PC-9 (cell line): ENCODE results near the gene DYNLRB2. TPM values are rescaled to one million over a fixed set of nuclear protein-coding genes. Genes with fewer than 3 reads are reported as not detected.

Experiments used
- BruUV-seq: library from RNA; stranded (reverse); fragments of 400-500 nt; replicated peaks from 2 replicates; lab custom pipeline; 2021; lab: Mats Ljungman, UMichigan
- CTCF ChIA-PET: fragments of 300-600 bp; sonication (Branson Sonifier 250); formaldehyde crosslinking; loops from one replicate; lab custom pipeline; 2022; ENCODE audit warnings: antibody characterized with exemption; lab: Charles Lee
- POLR2A ChIA-PET: fragments of 300-600 bp; sonication (Branson Sonifier 250); formaldehyde crosslinking; loops from one replicate; lab custom pipeline; 2022; ENCODE audit warnings: antibody characterized with exemption; ENCODE audit not compliant: unreplicated experiment; lab: Charles Lee
- DNase-seq, 2 experiments: peaks; one replicate each; pipeline versions ENCODE4 v3.0.0 to v3.0.0-alpha.2; 2015 to 2022; ENCODE audit warnings: mixed read lengths in 1 of 2
- H2AFZ ChIP-seq: fragments of 200-600 bp; sonication (generic); 2 replicates; pipeline ENCODE4 v1.8.1; 2017; ENCODE audit warnings: antibody characterized with exemption
- H3F3A ChIP-seq: fragments of 200-600 bp; sonication (generic); 2 replicates; pipeline ENCODE4 v1.8.1; 2017; ENCODE audit warnings: antibody characterized with exemption, mild to moderate bottlenecking, low read depth; ENCODE audit not compliant: insufficient read depth
- H3K27ac ChIP-seq: fragments of 200-600 bp; sonication (generic); 2 replicates; pipeline ENCODE4 v1.6.1; 2016; ENCODE audit warnings: mixed run types
- H3K27me3 ChIP-seq: fragments of 200-600 bp; sonication (generic); 2 replicates; pipeline ENCODE4 v1.6.1; 2016; ENCODE audit warnings: low read depth, mixed run types; ENCODE audit not compliant: insufficient read depth
- H3K36me3 ChIP-seq: fragments of 200-600 bp; sonication (generic); 2 replicates; pipeline ENCODE4 v1.6.1; 2016; ENCODE audit warnings: low read depth, mixed run types
- H3K4me1 ChIP-seq: fragments of 200-600 bp; sonication (generic); replicated peaks from 2 replicates; pipeline ENCODE4 v1.6.1; 2016; ENCODE audit warnings: mixed run types; ENCODE audit not compliant: insufficient read depth
- H3K4me2 ChIP-seq: fragments of 200-600 bp; sonication (generic); 2 replicates; pipeline ENCODE4 v1.6.1; 2017; ENCODE audit warnings: mixed run types
- H3K4me3 ChIP-seq: fragments of 200-600 bp; sonication (generic); 2 replicates; pipeline ENCODE4 v1.6.1; 2016; ENCODE audit warnings: mixed run types
- H3K79me2 ChIP-seq: fragments of 200-600 bp; sonication (generic); 2 replicates; pipeline ENCODE4 v1.6.1; 2017; ENCODE audit warnings: low read depth, mixed run types
- H3K9me2 ChIP-seq: fragments of 200-600 bp; sonication (generic); 2 replicates; pipeline ENCODE4 v1.8.1; 2017; ENCODE audit warnings: mild to moderate bottlenecking; ENCODE audit not compliant: insufficient read depth
- H3K9me3 ChIP-seq: fragments of 200-600 bp; sonication (generic); 2 replicates; pipeline ENCODE4 v1.8.1; 2016; ENCODE audit warnings: low read depth; ENCODE audit not compliant: insufficient read depth
- H4K20me1 ChIP-seq: fragments of 200-600 bp; sonication (generic); 2 replicates; pipeline ENCODE4 v1.8.1; 2017; ENCODE audit not compliant: insufficient read depth
- EZH2 ChIP-seq: fragments of 200-600 bp; sonication (generic); IDR thresholded peaks from 2 replicates; pipeline ENCODE4 v1.8.0; 2017; ENCODE audit warnings: antibody characterized with exemption, low read depth
- intact Hi-C: fragments of 100-400 bp; cut with micrococcal nuclease; formaldehyde crosslinking; loops from one replicate; pipeline ENCODE4 v1.10.0; 2022; ENCODE audit not compliant: unreplicated experiment
- total RNA-seq: library from RNA; stranded (reverse); gene quantifications from 2 replicates; pipeline ENCODE4 v1.2.3, GENCODE V29; 2021
- TF ChIP-seq, protein P1 (sequence below): fragments of 200-600 bp; sonication (generic); conservative IDR thresholded peaks from 2 replicates; pipeline ENCODE4 v1.6.1; 2017; ENCODE audit warnings: mixed run types, antibody characterized with exemption, mild to moderate bottlenecking, moderate library complexity

Gene DYNLRB2
- total RNA-seq, 1 experiment from 2014 or later: not detected

DNA sequence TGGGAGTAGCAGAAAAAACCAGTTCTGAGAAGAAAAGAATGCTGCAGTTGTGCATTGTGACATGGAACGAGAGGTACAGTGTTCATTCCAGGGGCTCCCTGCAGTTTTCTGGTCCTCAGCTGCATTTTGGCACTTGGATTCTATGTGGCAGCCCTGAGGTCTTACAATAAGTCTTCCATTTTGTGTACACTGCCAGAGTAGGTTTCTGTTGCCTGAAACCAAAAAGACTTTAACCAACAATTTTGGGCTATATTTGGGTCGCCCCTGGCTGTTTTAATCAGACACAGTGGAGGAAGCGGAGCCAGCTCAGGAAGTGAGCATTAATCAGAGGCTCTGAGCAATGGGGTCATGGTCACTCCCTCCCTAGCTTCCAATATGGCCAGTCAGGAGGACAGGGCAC, 15.7 kb downstream of the DYNLRB2 start:
- Histone ChIP-seq H3K27me3 (peaks cover 13% of the 10 kb centered on the region; the same call in 1 of the 2 replicates), H4K20me1 (no peaks in the 10 kb centered on the region; the same call in 1 of the 2 replicates), H3F3A (no peaks in the 10 kb centered on the region), H2AFZ (no peak overlapping the region), H3K4me2 (no peak overlapping the region), H3K9me2 (no peaks in the 10 kb centered on the region), H3K79me2 (no peaks in the 10 kb centered on the region), H3K27ac (no peak overlapping the region), H3K4me3 (no peak overlapping the region), H3K9me3 (no peaks in the 10 kb centered on the region), H3K36me3 (no peaks in the 10 kb centered on the region), H3K4me1 (no peaks in the 10 kb centered on the region)
- BruUV-seq: no TSS peak
- ChIA-PET CTCF (no interaction called here), POLR2A (no interaction called here)
- DNase-seq: no peak
- intact Hi-C loops: no loop called here
- TF ChIP-seq EZH2: no peak
- TF ChIP-seq, protein P1, sequence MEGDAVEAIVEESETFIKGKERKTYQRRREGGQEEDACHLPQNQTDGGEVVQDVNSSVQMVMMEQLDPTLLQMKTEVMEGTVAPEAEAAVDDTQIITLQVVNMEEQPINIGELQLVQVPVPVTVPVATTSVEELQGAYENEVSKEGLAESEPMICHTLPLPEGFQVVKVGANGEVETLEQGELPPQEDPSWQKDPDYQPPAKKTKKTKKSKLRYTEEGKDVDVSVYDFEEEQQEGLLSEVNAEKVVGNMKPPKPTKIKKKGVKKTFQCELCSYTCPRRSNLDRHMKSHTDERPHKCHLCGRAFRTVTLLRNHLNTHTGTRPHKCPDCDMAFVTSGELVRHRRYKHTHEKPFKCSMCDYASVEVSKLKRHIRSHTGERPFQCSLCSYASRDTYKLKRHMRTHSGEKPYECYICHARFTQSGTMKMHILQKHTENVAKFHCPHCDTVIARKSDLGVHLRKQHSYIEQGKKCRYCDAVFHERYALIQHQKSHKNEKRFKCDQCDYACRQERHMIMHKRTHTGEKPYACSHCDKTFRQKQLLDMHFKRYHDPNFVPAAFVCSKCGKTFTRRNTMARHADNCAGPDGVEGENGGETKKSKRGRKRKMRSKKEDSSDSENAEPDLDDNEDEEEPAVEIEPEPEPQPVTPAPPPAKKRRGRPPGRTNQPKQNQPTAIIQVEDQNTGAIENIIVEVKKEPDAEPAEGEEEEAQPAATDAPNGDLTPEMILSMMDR: no peak

DNA sequence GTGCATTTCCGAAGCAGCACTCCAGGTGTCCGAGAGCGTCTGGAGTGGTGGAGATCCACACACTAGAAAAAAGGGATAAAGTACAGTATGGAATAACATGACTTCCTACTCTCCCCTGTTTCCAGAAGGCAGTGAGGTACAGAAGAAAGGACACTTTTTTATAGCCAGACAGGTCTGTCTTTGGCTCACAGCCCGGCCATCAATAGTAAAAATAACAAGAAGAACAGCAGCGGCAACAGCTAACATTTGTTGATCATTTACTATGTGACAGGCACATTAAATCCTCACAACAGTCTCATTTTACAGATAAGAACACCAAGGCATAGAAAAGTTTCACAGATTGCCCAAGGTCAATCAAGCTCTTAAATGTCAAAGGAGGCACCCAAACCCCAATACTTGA, 16.2 kb downstream of the DYNLRB2 start:
- ChIA-PET CTCF (no interaction called here), POLR2A (no interaction called here)
- Histone ChIP-seq H3K4me3 (no peak overlapping the region), H3K36me3 (no peaks in the 10 kb centered on the region), H3K27ac (no peak overlapping the region), H3K4me1 (no peaks in the 10 kb centered on the region), H3F3A (no peaks in the 10 kb centered on the region), H3K27me3 (peaks cover 17% of the 10 kb centered on the region), H3K4me2 (no peak overlapping the region), H3K9me3 (no peaks in the 10 kb centered on the region), H3K9me2 (no peaks in the 10 kb centered on the region), H3K79me2 (no peaks in the 10 kb centered on the region), H2AFZ (no peak overlapping the region), H4K20me1 (no peaks in the 10 kb centered on the region; the same call in 1 of the 2 replicates)
- no TSS peak for BruUV-seq
- no peak for DNase-seq
- no peak for TF ChIP-seq EZH2
- TF ChIP-seq, protein P1: no peak
- intact Hi-C loops: no loop called here

DNA sequence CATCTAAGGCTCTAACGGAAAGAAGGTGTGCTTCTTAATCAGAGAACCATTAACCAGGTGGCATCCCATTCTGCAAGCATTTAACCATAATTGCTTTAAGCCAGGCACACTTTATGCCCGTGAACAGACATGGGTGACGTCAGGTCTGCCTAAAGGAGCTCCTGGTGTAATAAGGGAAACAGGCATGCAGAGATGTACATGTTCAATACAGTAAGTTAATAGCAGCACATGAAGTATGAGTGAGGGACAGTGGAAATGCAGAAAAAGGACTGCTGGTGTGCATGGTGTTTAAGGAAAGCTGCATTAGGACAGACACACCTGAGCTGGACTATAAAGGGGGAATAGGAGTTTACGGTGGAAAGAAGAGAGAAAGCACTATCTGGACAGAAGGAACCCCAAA, 18.6 kb downstream of the DYNLRB2 start:
- no peak for DNase-seq
- Histone ChIP-seq H3K9me2 (no peaks in the 10 kb centered on the region), H4K20me1 (no peaks in the 10 kb centered on the region), H3K27ac (no peak overlapping the region), H3K79me2 (no peaks in the 10 kb centered on the region), H3K36me3 (no peaks in the 10 kb centered on the region), H3K4me2 (no peak overlapping the region), H3F3A (no peaks in the 10 kb centered on the region), H3K9me3 (no peaks in the 10 kb centered on the region), H2AFZ (no peak overlapping the region), H3K4me3 (no peak overlapping the region), H3K27me3 (peaks cover 34% of the 10 kb centered on the region), H3K4me1 (no peaks in the 10 kb centered on the region)
- POLR2A ChIA-PET: no interaction called here
- TF ChIP-seq, protein P1: no peak
- no peak for TF ChIP-seq EZH2
- CTCF ChIA-PET: no interaction called here
- no TSS peak for BruUV-seq
- intact Hi-C loops: no loop called here
